ENCODE data around the gene PIGK. TPM values are rescaled to one million over a fixed set of nuclear protein-coding genes. Genes with fewer than 3 reads are reported as not detected.

Gene PIGK
- total and polyA plus RNA-seq, 2 donors (not counting 3 experiments of a cell fraction or from before 2014, with no cell fraction given), result 12.3 to 32.3 TPM

DNA sequence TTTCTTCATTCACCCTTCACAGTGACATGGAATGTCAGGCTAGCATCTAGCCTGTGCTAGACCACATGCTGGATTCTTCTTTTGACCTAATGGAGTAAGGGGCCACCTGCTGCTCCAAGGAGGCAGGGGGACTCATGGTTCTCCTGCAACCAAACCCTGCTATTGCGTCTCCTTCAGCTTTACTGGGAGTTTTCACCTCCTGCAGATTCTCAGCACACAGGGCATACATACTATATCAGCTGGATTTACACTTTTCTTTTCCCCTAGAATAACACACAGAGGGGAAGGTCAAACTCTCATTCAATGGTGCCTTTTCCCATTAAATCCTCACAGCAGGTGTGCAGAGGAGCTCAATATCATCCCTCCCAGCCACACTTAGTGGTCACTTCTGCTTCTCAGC is 46.0 kb upstream of the PIGK start:
- DNase-seq (ENCODE audit: low read depth, low spot score) (no peak), FAIRE-seq (no peak)
- Histone ChIP-seq H3K79me2 (ENCODE audit: control insufficient read depth, insufficient read depth, low read length) (no peaks in the 10 kb centered on the region), H3K27me3 (ENCODE audit: control insufficient read depth in 2 of 2, insufficient read depth in 2 of 2, low read length in 2 of 2) (peaks cover 5% of the 10 kb centered on the region in 2 experiments), H3K9me3 (replicated peaks; ENCODE audit: control insufficient read depth, insufficient read depth, low read length) (no peaks in the 10 kb centered on the region), H3K4me2 (ENCODE audit: insufficient read depth, low read length) (no peak overlapping the region), H3K36me3 (ENCODE audit: control insufficient read depth in 2 of 2, extremely low read depth in 1 of 2, insufficient read depth in 2 of 2, low read length in 2 of 2) (no peaks in the 10 kb centered on the region), H3K4me1 (ENCODE audit: control insufficient read depth, extremely low read depth, insufficient read depth, low read length) (no peaks in the 10 kb centered on the region), H2AFZ (ENCODE audit: low read depth, low read length) (no peak overlapping the region), H3K9ac (replicated peaks; ENCODE audit: extremely low read depth, insufficient read depth, low read length) (no peak overlapping the region), H3K27ac (ENCODE audit: insufficient read depth, low read depth, low read length) (no peak overlapping the region), H4K20me1 (replicated peaks; ENCODE audit: control insufficient read depth, extremely low read depth, insufficient read depth, low read length) (no peaks in the 10 kb centered on the region), H3K9me1 (replicated peaks; ENCODE audit: control insufficient read depth, extremely low read depth, insufficient read depth, low read length) (no peaks in the 10 kb centered on the region), H3K4me3 (replicated peaks in 1 of 3; ENCODE audit: insufficient read depth in 1 of 3, low read depth in 1 of 3, low read length in 3 of 3) (no peak overlapping the region)
- dilution Hi-C loops (cut with MboI; ENCODE audit: extremely low pct_ligation_motif_present, low sequenced_read_pairs), result no loop called here
- ChIA-PET POLR2A (no interaction called here), CTCF (interaction anchor here (0.9 to 1.2 kb wide), 3 partner anchors 9 to 46 kb away, joined by 3 to 6 read pairs (median 3); partner anchors contain the start of gene PIGK)
- no TSS peak for BruUV-seq (replicated peaks)
- intact Hi-C loops (cut with micrococcal nuclease), result no loop called here
- TF ChIP-seq, protein P1, sequence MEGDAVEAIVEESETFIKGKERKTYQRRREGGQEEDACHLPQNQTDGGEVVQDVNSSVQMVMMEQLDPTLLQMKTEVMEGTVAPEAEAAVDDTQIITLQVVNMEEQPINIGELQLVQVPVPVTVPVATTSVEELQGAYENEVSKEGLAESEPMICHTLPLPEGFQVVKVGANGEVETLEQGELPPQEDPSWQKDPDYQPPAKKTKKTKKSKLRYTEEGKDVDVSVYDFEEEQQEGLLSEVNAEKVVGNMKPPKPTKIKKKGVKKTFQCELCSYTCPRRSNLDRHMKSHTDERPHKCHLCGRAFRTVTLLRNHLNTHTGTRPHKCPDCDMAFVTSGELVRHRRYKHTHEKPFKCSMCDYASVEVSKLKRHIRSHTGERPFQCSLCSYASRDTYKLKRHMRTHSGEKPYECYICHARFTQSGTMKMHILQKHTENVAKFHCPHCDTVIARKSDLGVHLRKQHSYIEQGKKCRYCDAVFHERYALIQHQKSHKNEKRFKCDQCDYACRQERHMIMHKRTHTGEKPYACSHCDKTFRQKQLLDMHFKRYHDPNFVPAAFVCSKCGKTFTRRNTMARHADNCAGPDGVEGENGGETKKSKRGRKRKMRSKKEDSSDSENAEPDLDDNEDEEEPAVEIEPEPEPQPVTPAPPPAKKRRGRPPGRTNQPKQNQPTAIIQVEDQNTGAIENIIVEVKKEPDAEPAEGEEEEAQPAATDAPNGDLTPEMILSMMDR (IDR thresholded peaks at IDR 0.05; ENCODE audit: extremely low read depth in 1 of 2, insufficient read depth in 1 of 2, low read depth in 1 of 2, low read length in 2 of 2), result no peak
- TF ChIP-seq EZH2 (IDR thresholded peaks at IDR 0.05; ENCODE audit: borderline replicate concordance, low read depth, low read length, severe bottlenecking) (no peak), FOS (IDR thresholded peaks at IDR 0.05; ENCODE audit: borderline replicate concordance, insufficient read depth, low read length) (no peak), GATA2 (IDR thresholded peaks at IDR 0.05; ENCODE audit: insufficient read depth, insufficient read length, low read depth, low read length) (no peak), POLR2AphosphoS5 (IDR thresholded peaks at IDR 0.05; ENCODE audit: insufficient read depth, low read depth, low read length) (no peak), JUN (IDR thresholded peaks at IDR 0.05; ENCODE audit: borderline replicate concordance, insufficient read depth, insufficient read length, low read depth) (no peak), POLR2A (IDR thresholded peaks at IDR 0.05; ENCODE audit: low read depth, low read length) (no peak), MYC (IDR thresholded peaks at IDR 0.05; ENCODE audit: low read depth, low read length) (no peak)
- TF ChIP-seq, protein P2, sequence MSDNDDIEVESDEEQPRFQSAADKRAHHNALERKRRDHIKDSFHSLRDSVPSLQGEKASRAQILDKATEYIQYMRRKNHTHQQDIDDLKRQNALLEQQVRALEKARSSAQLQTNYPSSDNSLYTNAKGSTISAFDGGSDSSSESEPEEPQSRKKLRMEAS (IDR thresholded peaks at IDR 0.05; ENCODE audit: insufficient read depth, insufficient read length), result no peak

All from endothelial cell of umbilical vein (primary cell).